ENCODE data around the gene ABCA1. TPM values are rescaled to one million over a fixed set of nuclear protein-coding genes. Genes with fewer than 3 reads are reported as not detected.
"Not testable (repeated sequence)": the region's sequence is repeated elsewhere in the genome, so short reads cannot be mapped to it uniquely, and the experiment has no call there.

Gene ABCA1
- polyA plus RNA-seq, 3 donors, result 2.0 to 5.1 (median 2.7) TPM

- Histone ChIP-seq H3K9me3 (replicated peaks in 1 of 2; ENCODE audit: control insufficient read depth in 1 of 2, insufficient read depth in 1 of 2, low read length in 2 of 2) (no peaks in the 10 kb centered on the region), H3K4me3 (replicated peaks in 1 of 3; ENCODE audit: low read depth in 2 of 3, low read length in 3 of 3) (no peak overlapping the region), H3K79me2 (ENCODE audit: insufficient read depth, low read length) (no peaks in the 10 kb centered on the region), H3K9ac (ENCODE audit: insufficient read depth, low read length, poor library complexity, severe bottlenecking) (no peak overlapping the region), H4K20me1 (ENCODE audit: insufficient read depth, low read length) (no peaks in the 10 kb centered on the region), H2AFZ (ENCODE audit: insufficient read depth, low read depth, low read length, poor library complexity, severe bottlenecking) (no peak overlapping the region), H3K27ac (ENCODE audit: low read depth in 1 of 2, low read length in 2 of 2) (no peak overlapping the region), H3K4me1 (ENCODE audit: control insufficient read depth in 1 of 2, insufficient read depth in 2 of 2, low read length in 2 of 2) (peaks cover 12 to 16% of the 10 kb centered on the region in 2 donors), H3K27me3 (ENCODE audit: control insufficient read depth in 2 of 2, insufficient read depth in 2 of 2, low read length in 2 of 2) (no peaks in the 10 kb centered on the region), H3K36me3 (replicated peaks in 1 of 2; ENCODE audit: control insufficient read depth in 1 of 2, insufficient read depth in 2 of 2, low read length in 2 of 2) (no peaks in the 10 kb centered on the region), H3K4me2 (replicated peaks; ENCODE audit: extremely low read depth, low read length, poor library complexity, severe bottlenecking) (no peak overlapping the region)
- no peak for TF ChIP-seq CTCF (IDR thresholded peaks at IDR 0.05)
- intact Hi-C loops (cut with micrococcal nuclease), result no loop called here
- H3K4me1 Mint-ChIP-seq, result peaks cover 23% of the 10 kb centered on the region
- no peak overlapping the region for H3K27ac Mint-ChIP-seq
- WGBS (ENCODE audit: insufficient coverage), result 100% methylated on average over 1 of the region's 3 CpGs
- H3K4me3 Mint-ChIP-seq, result no peak overlapping the region
- peaks cover 0 to 3% (median 0%) of the 10 kb centered on the region in 3 donors for H3K27me3 Mint-ChIP-seq (ENCODE audit: low read depth in 3 of 3)
- peaks cover 0 to 2% (median 0%) of the 10 kb centered on the region in 7 donors for H3K9me3 Mint-ChIP-seq
- DNase-seq, result no peak
- H3K36me3 Mint-ChIP-seq, result no peaks in the 10 kb centered on the region
Observed at GRCh38 chr9:104936291-104936690, 8.3 kb upstream of the ABCA1 start.

- H3K36me3 Mint-ChIP-seq; H3K27me3 ChIP-seq (ENCODE audit: control insufficient read depth in 2 of 2, insufficient read depth in 2 of 2, low read length in 2 of 2); intact Hi-C loops (cut with micrococcal nuclease); H3K36me3 ChIP-seq (replicated peaks in 1 of 2; ENCODE audit: control insufficient read depth in 1 of 2, insufficient read depth in 2 of 2, low read length in 2 of 2); H3K4me2 ChIP-seq (replicated peaks; ENCODE audit: extremely low read depth, low read length, poor library complexity, severe bottlenecking); DNase-seq; H3K4me3 Mint-ChIP-seq; H3K4me3 ChIP-seq (replicated peaks in 1 of 3; ENCODE audit: low read depth in 2 of 3, low read length in 3 of 3); H3K27ac ChIP-seq (ENCODE audit: low read depth in 1 of 2, low read length in 2 of 2); H2AFZ ChIP-seq (ENCODE audit: insufficient read depth, low read depth, low read length, poor library complexity, severe bottlenecking); H3K79me2 ChIP-seq (ENCODE audit: insufficient read depth, low read length); H3K27ac Mint-ChIP-seq; H3K9me3 ChIP-seq (replicated peaks in 1 of 2; ENCODE audit: control insufficient read depth in 1 of 2, insufficient read depth in 1 of 2, low read length in 2 of 2); H3K9ac ChIP-seq (ENCODE audit: insufficient read depth, low read length, poor library complexity, severe bottlenecking); H3K27me3 Mint-ChIP-seq (ENCODE audit: low read depth in 3 of 3); H3K9me3 Mint-ChIP-seq; H4K20me1 ChIP-seq (ENCODE audit: insufficient read depth, low read length): not testable (repeated sequence)
- 64% methylated on average over 6 of the region's 7 CpGs for WGBS (ENCODE audit: insufficient coverage)
- H3K4me1 ChIP-seq (ENCODE audit: control insufficient read depth in 1 of 2, insufficient read depth in 2 of 2, low read length in 2 of 2), result peaks cover 12 to 16% of the 10 kb centered on the region in 2 donors
- H3K4me1 Mint-ChIP-seq, result peaks cover 23% of the 10 kb centered on the region
Observed at GRCh38 chr9:104935501-104935810, 7.5 kb upstream of the ABCA1 start.

Measured in CD14-positive monocyte (primary cell).